ENCODE measurements around the gene RSPH6A. TPM values are rescaled to one million over a fixed set of nuclear protein-coding genes. Genes with fewer than 3 reads are reported as not detected.

The RSPH6A gene
- total RNA-seq, 1 experiment from 2014 or later = not detected

DNA sequence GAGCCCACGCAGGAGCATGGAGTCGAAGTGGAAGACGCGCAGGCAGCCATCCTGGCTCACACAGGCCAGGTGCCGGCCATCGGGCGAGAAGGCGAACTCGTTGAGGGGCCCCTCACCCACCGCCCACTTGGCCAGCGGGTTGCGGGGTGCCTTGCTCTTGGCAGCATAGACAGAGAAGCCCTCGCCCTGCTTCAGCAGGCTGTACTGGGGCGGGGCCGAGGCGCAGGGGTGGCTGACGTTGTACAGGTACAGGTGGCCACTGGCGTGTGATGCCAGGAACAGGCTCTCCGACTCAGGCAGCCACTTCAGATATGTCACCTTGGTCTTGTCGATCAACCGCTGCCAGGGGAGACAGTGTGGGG lies 28.6 kb downstream of the RSPH6A start:
- in situ Hi-C loops (cut with HindIII; ENCODE audit: low pct_unique_long_range_greater_than_20kb, low sequenced_read_pairs) = no loop called here
- no peak for DNase-seq (ENCODE audit: low read depth)

DNA sequence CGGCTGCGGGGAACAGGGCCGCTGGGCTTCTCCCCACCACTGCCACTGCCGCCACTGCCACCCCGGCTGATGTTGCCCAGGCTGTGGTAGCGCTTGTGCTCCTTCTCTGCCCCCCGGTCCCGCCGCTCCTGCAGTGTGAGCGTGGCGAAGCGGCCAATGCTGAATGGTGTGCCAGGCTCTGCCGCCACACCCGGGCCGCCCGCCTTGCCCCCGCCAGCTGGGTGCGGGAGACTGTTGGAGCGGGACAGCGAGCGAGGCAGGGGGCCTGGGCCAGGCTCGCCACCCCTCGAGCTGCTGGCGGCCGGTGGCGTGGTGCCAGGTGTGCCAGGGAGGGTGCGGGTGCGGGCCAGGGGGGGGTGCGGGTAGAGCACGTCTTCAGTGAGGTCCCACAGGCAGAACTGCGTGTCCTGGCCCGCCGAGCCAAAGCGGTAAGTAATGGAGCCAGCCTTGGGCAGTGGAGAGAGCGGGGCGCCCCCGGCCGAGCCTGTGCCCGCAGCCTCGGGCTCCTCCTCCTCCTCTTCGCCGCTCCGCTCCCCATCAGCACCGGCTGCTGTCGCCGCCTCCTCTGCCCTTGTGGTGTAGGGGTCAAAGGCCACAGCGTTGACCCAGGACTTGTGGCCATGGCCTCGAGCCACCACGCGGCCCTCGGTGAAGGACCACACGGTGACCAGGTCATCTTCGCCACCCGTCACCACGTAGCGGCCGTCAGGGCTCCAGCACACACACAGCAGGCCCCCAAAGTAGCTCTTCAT lies 29.2 kb downstream of the RSPH6A start:
- no peak for DNase-seq (ENCODE audit: low read depth)
- in situ Hi-C loops (cut with HindIII; ENCODE audit: low pct_unique_long_range_greater_than_20kb, low sequenced_read_pairs) = no loop called here

DNA sequence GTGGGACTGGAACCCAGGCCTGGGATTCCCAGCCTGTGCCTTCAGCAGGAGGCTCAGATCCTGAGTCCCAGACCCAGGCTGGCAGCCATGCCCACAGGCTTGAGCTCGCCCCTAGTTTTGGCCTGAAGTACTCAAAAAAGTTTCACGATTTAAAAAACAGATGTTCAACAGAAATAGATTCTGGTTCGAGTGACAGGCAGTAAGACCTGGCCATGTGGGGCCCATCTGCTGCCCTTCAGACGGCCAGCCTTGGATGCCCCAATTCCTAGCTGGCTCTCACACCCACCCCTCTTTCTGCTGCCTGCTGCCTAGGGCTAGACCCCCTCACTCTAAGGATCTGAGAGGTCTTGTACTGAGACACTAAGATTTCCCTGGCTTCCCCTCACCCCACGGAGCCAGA lies 30.0 kb downstream of the RSPH6A start:
- DNase-seq (ENCODE audit: low read depth) = no peak
- in situ Hi-C loops (cut with HindIII; ENCODE audit: low pct_unique_long_range_greater_than_20kb, low sequenced_read_pairs) = no loop called here

DNA sequence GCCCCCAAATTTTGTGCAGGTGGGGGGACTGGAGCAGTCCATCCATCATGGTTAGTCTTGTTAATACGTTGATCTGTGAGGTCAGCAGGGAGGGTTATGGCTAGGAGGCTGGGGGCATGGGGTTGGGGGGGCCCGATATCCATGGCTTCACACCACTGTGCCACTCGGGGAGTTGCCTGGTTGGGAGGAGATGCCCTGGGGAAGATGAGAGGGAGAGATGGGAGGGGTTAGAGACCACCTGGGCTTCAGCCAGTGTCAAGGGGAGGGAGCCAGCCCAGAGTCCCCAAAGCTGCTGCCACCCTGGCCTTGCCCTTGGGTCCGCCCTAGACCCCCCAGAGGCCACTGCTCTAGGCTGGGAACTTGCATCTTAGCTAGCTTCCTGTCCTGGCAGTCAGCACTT lies 31.0 kb downstream of the RSPH6A start:
- no peak for DNase-seq (ENCODE audit: low read depth)
- in situ Hi-C loops (cut with HindIII; ENCODE audit: low pct_unique_long_range_greater_than_20kb, low sequenced_read_pairs) = no loop called here

DNA sequence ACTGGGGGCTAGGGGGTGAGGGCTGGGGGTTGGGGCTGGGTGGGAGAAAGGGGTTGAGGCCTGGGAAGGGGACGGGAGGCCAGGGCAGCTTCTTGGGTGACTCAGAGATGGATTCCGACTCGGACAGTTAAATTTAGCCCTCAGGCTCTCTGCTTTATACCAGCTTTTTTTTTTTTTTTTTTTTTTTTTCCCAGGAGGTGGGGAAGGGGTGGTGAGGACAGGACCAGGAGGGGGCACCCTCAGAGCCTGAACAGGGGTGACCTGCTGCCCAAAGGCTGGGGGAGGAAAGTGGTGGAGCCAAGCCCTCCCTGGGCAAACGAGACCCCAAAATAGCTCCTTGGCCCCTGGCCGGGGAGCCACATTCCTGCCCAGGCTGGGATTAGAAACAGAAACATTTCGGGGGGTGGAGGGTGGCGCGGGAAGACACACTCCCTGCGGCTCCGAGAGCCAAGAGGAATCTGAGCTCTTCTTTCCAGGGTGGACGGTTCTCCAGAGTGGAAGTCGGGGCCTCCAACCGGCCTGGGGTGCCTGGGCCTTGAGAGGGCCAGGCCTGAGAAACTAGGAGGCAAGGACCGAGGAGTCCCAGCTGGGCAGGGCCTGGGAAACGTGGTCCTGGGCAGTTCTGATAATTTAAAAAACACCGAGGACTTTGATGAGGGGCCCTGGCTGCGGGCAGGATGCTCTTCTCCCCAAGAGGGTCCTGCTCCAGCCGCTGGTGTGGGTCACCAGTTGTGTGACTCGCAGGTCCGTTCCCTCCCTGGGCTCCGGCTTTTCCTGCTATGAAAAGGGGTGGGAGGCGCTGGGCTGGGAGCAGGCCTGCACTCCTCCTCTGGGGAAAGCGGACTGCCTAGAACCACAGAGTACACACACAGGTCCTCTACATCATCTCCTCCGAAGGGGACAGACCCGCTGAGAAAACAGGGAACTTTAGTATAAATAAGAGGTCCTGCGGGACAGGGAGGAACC lies 32.0 kb downstream of the RSPH6A start:
- no peak for DNase-seq (ENCODE audit: low read depth)
- in situ Hi-C loops (cut with HindIII; ENCODE audit: low pct_unique_long_range_greater_than_20kb, low sequenced_read_pairs) = no loop called here

DNA sequence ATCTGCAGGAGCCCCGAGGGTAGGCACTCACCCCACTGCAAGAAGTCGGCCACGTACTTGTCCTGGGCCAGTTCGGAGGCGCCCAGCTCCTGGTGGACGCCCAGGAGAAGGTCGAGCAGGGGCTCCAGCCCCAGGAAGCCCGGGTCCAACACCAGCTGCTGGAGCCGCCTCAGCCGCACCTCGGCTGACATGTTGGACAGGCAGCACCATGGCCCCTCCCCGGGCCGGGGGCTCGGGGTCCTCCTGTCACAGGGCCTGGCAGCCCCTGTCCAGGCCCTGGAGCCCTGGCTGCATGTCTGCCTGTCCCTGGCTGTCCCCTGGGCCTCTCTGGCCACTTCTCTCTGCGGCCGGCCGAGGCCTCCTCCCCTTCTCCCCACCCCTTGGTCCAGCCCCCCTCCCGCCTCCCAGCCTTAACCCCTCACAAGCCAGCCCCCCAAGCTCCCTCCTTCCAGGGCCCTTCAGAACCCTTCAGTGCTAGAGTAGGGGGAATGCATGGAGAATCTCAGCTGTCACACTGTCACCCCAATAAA lies 32.9 kb downstream of the RSPH6A start, which contains the start of gene DMPK:
DMPK (minus strand) TSS at position 329 of the 530 bp plus-strand sequence; CDS start at position 191, 138 bp downstream.
- in situ Hi-C loops (cut with HindIII; ENCODE audit: low pct_unique_long_range_greater_than_20kb, low sequenced_read_pairs) = no loop called here
- DNase-seq (ENCODE audit: low read depth) = no peak

DNA sequence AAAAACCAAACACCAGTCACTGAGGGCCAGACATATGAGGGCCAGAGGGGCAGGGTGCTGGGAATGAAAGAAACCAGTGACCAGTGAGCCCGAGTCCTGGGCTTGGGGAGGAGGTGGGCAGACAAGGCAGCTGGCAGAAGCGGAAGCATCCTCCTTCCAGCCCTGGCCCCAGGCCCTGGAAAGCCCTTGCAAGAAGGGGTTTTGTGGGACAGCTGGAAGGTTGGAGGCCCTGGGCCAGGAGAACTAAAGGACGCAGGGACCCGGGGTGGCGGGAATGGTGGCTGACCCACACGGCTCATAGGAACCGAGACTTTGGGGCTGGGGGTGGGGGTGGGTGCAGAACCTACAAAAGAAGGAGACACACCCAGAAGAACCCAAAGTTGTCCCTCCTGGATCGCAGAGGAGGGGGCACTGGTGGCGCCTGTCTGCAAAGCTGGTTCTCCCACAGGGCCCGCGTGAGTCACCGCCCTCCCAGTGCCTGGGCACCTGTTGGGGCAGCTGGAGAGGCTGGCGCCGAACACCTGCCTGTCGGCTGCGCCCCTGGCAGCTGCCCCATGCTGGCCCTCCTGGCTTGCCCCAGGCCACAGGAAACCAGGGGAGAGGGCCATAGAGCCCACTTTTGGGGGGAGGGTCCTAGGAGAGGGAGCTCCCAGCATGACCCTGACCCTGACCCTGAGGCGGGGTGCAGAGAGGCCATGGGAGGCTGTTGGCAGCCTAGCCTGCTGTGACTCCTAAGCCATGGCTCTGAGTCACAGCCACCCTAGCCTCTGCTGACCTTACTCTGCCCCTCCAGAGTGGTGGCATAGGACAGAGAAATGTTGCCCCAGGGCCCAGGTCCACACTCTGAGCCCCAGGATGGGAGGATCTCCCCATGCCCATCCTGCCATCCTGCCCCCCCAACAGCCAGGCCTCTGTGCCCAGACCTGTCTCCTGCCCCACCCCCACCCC lies 33.6 kb downstream of the RSPH6A start:
- in situ Hi-C loops (cut with HindIII; ENCODE audit: low pct_unique_long_range_greater_than_20kb, low sequenced_read_pairs) = no loop called here
- DNase-seq (ENCODE audit: low read depth) = no peak

DNA sequence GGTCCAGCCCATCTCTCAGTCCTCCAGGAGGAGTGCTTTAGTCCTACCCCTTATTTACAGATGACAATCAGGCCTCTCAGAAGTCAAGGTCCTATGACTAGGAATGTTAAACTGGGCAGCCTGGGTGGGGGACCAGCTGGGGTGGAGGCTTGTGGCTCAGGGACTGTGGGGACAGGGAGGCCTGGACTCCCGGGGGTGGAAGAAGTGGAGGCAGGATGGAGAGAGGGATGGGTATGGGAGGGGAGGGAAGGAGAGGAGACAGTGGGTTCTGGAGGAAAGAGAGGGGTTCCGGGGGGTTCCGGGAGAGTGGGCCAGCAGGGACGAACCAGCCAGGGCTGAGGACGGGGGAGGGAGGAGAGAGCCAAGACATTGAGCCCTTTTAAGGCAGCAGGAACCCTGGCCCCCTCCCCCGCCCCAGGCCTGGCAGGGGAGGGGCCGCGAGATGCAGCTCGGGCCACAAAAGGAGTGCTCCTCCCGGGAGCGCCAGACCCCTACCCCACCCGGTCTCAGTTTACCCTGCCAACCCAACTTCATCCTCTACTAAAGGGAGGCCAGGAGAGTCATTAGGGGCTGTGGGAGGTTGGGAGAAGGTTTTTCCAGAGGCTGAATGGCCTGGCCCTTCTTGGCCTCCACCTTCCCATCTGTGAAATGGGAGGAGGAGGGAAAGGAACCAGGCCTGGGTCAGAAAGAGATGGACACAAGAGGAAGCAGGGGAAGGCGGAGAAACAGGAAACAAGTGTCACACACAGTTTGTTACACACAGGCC lies 34.5 kb downstream of the RSPH6A start:
- in situ Hi-C loops (cut with HindIII; ENCODE audit: low pct_unique_long_range_greater_than_20kb, low sequenced_read_pairs) = no loop called here
- DNase-seq (ENCODE audit: low read depth) = no peak

DNA sequence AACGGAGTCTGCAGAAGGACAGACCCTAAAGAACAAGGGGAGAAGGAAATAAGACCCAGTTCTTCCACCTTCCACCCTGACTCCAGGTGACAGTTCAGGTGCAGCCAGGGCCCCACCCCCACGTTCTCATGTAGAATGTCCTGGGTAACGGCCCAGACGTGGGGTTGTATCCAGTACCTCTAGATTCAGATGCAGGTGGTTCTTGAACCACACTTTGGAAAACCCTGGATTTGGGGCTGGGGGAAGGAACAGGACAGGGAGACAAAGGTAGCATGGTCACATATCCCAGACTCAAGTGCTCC lies 35.0 kb downstream of the RSPH6A start:
- DNase-seq (ENCODE audit: low read depth) = no peak
- in situ Hi-C loops (cut with HindIII; ENCODE audit: low pct_unique_long_range_greater_than_20kb, low sequenced_read_pairs) = no loop called here

DNA sequence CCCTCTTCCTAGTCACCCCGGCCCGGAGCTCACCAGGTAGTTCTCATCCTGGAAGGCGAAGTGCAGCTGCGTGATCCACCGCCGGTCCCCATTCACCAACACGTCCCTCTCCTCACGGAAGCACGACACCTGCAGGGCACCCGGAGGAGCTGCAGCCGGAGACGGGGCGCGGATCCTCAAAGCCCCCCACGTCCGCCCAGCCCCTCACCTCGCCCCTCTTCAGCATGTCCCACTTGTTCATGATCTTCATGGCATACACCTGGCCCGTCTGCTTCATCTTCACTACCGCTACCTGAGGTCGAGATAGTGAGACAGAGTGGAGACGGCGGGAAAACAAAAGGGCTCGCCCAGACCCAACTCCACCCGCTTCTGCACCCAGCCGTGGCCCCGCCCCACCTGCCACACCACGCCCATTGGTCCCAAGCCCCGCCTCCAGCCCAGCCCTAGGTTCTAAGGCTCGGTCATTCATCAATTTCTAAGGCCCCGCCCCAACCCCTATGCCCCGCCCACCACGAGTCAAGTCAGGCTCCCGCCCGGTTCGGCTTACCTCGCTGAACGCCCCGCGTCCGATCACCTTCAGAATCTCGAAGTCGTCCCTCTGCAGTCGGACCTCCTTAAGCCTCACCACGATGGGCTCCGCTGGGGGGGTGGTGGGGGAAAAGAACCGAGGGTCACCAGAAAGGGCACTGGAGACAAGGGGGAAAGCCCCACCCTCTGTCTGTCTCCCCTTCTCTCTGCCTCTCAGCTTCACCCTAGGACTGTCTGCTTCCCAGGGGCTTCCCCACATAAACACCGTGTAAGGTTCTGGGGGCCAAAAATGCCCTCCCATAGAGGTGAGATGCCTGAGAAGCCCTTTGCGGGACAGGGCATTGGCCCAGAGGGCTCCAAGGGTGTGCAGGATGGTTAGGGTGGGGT lies 35.6 kb downstream of the RSPH6A start:
- no peak for DNase-seq (ENCODE audit: low read depth)
- in situ Hi-C loops (cut with HindIII; ENCODE audit: low pct_unique_long_range_greater_than_20kb, low sequenced_read_pairs) = no loop called here

DNA sequence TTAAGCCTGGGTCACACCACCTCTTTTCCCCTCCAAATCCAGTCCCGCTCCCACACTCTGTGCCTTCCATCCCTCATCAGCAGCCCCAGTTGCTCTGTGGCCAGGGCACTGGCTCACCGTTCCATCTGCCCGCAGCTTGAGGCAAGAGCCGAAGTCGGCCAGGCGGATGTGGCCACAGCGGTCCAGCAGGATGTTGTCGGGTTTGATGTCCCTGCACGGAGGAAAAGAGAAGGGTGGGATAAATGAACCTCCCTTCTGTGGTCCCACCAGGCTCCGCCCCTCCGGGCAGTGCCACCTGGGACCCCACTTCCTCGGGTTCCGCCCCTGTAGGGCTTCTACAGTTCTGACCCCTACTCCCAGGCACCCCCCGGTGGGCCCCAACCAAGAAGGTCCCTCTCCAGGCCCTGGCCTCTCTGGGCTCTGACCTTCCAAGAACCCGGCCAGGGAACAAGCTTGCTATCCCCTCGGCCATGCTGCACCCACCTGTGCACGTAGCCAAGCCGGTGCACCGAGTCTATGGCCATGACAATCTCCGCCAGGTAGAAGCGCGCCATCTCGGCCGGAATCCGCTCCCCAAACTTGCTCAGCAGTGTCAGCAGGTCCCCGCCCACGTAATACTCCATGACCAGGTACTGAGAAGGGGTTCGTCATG lies 37.0 kb downstream of the RSPH6A start:
- in situ Hi-C loops (cut with HindIII; ENCODE audit: low pct_unique_long_range_greater_than_20kb, low sequenced_read_pairs) = no loop called here
- no peak for DNase-seq (ENCODE audit: low read depth)

DNA sequence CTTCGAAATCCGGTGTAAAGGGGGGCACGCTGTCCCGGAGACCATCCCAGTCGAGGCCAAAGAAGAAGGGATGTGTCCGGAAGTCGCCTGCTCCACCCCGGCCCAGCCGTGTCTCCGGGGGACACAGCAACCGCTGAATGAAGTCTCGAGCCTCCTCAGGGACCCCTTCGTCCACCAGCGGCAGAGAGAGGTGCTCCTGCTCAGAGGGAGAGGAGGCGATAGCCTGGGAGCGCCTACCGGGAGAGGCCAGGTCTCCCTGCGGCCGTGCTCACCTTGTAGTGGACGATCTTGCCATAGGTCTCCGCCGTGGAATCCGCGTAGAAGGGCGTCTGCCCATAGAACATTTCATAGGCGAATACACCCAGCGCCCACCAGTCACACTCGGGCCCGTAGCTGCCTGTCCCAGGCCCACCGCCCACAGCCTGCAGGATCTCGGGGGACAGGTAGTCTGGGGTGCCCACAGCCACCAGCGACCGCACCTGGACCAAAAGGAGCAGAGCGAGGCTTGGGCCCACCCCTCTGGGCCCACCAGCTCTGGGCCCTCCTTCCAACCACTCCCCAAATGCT lies 37.6 kb downstream of the RSPH6A start:
- in situ Hi-C loops (cut with HindIII; ENCODE audit: low pct_unique_long_range_greater_than_20kb, low sequenced_read_pairs) = no loop called here
- DNase-seq (ENCODE audit: low read depth) = no peak

DNA sequence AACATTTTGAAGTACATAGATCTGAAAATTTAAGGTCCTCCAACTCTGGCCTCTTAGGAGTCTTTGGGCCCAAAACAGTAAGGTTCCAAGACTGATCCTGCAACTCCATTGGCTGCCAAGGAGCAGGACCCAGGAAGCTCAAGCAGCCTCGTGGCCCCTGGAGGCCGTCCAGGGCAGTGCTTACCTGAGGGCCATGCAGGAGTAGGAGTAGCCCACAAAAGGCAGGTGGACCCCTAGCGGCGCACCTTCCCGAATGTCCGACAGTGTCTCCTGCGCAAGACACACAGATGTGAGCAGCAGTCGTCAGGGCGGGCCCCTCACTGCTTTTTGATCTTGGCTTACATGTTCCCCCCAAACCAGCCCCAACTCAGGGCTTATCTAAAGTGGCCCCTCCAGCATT lies 40.3 kb downstream of the RSPH6A start:
- in situ Hi-C loops (cut with HindIII; ENCODE audit: low pct_unique_long_range_greater_than_20kb, low sequenced_read_pairs) = no loop called here

DNA sequence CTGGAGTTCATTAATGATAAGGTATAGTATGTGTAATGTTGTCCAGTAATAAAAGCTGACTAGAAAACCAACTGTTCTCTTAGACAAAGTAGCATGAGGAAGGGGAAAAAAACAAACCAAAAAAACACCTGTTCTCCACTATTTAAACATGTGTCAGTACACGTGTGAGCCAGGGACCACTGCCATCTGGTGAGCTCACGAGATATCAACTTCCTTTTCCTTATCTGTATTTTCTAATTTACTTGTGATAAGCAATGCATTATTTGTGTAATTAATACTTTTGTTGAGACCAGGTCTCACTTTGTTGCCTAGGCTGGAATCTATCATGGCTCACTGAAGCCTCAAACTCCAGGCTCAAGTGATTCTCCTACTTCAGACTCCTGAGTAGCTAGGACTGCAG lies 41.7 kb downstream of the RSPH6A start:
- in situ Hi-C loops (cut with HindIII; ENCODE audit: low pct_unique_long_range_greater_than_20kb, low sequenced_read_pairs) = no loop called here
- DNase-seq (ENCODE audit: low read depth) = no peak

More for the DNA sequence above, 40.3 kb downstream of the RSPH6A start:
- no peak for DNase-seq (ENCODE audit: low read depth)

DNA sequence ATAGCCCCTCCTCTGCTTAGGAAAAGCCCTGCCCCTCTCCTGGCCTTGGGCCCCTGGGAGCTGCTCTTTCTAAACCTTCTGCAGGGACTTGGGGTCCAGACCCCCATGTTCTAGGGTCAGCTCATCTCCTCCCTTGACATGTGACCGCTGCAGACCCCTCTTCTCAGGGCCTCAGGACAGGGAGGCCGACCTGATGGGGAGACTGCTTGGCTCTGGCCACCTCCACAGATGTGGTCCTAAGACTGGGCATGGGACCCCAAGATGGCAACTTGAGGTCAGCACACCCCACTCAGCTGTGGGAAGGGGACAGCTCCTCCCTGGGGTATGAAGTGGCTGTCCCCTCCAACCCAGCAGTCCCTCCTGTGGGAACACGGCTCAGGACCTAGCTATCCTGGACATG lies 42.2 kb downstream of the RSPH6A start:
- in situ Hi-C loops (cut with HindIII; ENCODE audit: low pct_unique_long_range_greater_than_20kb, low sequenced_read_pairs) = no loop called here
- no peak for DNase-seq (ENCODE audit: low read depth)
